Astrocyte of the cerebellum (primary cell): ENCODE measurements around the gene UBXN10.

Experiments used
- DNase-seq: peaks from one replicate; pipeline ENCODE4 v3.0.0-alpha.2; 2011; ENCODE audit warnings: low read depth
- H3K4me3 ChIP-seq: 2 replicates; pipeline ENCODE4 v1.5.1; 2011; ENCODE audit warnings: mild to moderate bottlenecking, low read depth, low read length, moderate library complexity
- in situ Hi-C: cut with HindIII; loops from 2 replicates; pipeline ENCODE4 v1.10.0; 2017; ENCODE audit warnings: low sequenced_read_pairs
- TF ChIP-seq, protein P1 (sequence below): IDR thresholded peaks from 2 replicates; pipeline ENCODE4 v1.5.1; 2012; ENCODE audit warnings: low read length, low read depth, moderate library complexity, mild to moderate bottlenecking; ENCODE audit errors: missing control alignments

UBXN10 gene

DNA sequence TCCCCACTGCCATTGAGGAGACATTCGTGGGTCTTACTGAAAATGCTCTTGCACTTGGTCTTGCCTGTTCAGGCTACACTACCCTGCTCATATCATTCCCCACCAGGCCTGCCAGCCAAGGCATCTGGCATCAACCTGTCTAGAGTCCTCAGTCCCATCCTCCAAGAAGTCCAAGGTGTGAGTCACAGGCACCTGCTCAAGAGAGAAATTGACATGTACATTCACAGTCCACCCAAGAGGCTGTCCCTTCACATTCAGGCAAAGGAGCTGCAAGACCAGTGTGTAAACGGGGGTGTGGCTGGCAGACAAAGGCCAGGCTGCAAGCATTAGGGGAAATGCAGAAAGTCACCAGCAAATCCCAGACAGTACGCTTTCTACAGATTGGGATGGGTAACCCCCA is 13.5 kb downstream of the UBXN10 start:
- no peak for DNase-seq
- in situ Hi-C loops: no loop called here
- no peak overlapping the region for H3K4me3 ChIP-seq
- TF ChIP-seq, protein P1, sequence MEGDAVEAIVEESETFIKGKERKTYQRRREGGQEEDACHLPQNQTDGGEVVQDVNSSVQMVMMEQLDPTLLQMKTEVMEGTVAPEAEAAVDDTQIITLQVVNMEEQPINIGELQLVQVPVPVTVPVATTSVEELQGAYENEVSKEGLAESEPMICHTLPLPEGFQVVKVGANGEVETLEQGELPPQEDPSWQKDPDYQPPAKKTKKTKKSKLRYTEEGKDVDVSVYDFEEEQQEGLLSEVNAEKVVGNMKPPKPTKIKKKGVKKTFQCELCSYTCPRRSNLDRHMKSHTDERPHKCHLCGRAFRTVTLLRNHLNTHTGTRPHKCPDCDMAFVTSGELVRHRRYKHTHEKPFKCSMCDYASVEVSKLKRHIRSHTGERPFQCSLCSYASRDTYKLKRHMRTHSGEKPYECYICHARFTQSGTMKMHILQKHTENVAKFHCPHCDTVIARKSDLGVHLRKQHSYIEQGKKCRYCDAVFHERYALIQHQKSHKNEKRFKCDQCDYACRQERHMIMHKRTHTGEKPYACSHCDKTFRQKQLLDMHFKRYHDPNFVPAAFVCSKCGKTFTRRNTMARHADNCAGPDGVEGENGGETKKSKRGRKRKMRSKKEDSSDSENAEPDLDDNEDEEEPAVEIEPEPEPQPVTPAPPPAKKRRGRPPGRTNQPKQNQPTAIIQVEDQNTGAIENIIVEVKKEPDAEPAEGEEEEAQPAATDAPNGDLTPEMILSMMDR: no peak

DNA sequence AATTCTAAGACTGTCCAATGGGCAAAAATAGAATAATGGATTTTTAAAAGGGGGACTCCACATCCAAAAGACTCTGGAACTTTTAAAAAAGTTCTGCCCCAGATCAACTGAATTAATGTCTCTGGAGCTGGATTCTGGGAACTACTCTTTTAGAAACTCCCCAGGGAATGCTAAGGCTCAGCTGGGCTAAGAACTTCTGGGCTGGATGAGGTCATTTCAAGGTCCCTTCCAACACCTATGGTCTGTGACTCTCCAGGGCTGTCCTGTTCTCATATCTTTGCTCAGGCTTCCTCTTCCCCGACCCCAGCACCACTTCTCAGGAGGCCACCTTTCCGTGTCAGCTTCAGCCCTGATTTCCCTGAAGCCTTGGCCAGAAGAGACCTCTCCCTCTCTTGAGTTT is 13.9 kb downstream of the UBXN10 start:
- in situ Hi-C loops: no loop called here

DNA sequence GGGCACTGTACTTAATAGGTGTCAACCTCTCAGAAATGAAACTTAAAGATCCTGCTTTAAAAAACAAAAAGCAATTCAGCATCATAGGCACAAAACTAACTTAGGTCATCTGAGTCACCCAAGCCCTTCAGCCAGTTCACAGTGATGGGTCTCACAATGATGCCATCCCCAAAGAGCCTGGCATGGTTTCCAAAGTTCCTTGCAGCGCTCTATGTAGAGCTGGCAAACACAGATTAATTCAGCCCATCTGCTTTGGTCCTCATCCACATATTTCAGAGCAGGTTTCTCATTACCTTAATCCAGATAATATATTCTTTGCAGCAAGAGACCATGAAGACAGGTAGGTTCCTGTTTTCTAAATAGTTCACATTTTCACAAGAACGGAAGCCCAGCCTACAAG is 15.1 kb downstream of the UBXN10 start:
- DNase-seq: no peak
- H3K4me3 ChIP-seq: no peak overlapping the region
- TF ChIP-seq, protein P1: no peak
- in situ Hi-C loops: no loop called here

More for the DNA sequence above, 13.9 kb downstream of the UBXN10 start:
- DNase-seq: no peak
- TF ChIP-seq, protein P1: no peak
- no peak overlapping the region for H3K4me3 ChIP-seq

DNA sequence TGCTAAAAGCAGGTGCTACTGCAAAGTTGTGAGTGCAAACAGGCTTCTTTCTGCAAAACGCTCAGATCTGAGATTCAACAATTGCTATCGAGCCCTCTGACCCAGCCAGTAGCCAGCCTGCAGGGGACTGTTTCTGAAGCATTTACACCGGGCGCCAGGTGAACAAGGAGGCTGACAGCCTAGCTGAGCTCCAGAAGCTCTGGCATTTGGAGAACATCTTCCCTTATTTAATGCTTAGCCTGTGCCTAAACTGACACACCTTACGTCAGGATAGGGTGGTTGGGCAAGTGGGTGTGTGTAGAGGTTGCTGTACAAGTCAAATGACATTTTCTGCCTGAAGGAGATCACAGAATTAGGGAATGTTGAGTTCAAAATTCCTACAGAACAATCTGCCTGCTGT is 16.3 kb downstream of the UBXN10 start:
- in situ Hi-C loops: no loop called here
- no peak for DNase-seq
- no peak overlapping the region for H3K4me3 ChIP-seq
- TF ChIP-seq, protein P1: no peak

DNA sequence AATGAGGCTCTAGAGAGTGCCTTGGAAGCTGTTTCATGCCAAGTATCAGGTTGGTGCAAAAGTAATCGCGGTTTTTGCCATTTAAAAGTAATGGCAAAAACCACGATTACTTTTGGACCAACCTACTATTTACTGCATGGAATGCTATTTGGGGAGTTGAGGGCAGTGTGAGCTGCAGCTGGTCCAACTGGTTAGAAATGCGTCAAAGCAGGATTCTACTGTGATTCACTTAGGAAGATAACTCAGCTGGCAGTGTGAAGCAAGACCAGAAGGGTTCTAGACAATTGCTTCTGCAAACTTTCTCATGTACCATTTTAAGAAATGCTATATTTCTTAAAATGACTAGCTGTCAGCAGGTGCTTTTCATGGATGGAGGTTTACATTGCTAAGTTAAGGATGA is 21.6 kb downstream of the UBXN10 start:
- no peak for DNase-seq
- in situ Hi-C loops: no loop called here
- TF ChIP-seq, protein P1: no peak
- H3K4me3 ChIP-seq: no peak overlapping the region

DNA sequence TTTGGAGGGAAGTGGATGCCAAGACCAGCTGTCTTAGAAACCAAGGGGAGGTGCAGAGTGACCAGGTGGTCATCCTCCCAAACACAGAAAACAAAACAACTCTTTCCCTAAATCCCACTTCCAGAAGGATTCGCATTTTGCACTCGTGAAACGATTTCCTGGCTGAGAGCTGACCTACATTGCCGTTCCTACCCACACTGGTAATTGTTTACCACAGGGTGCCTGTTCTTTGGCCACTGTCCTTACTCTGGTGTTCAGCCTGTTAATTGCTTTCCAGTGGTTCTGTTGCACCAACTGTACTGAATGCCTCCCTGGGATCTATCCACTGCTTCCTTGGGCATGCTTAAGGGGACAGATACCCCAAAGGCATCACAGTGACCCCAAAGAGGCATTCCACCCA is 23.6 kb downstream of the UBXN10 start:
- in situ Hi-C loops: no loop called here
- TF ChIP-seq, protein P1: no peak
- no peak for DNase-seq
- H3K4me3 ChIP-seq: no peak overlapping the region
